Type B pancreatic cell (in vitro differentiated cells): ENCODE results near the gene CLCN1. TPM values are rescaled to one million over a fixed set of nuclear protein-coding genes. Genes with fewer than 3 reads are reported as not detected.
"Not testable (repeated sequence)": the region's sequence is repeated elsewhere in the genome, so short reads cannot be mapped to it uniquely, and the experiment has no call there.

Source experiments
- DNase-seq: peaks from one replicate; pipeline ENCODE4 v3.0.0; 2021; ENCODE audit warnings: mixed read lengths; ENCODE audit not compliant: unreplicated experiment; ENCODE audit errors: extremely low spot score
- H3K27ac Mint-ChIP-seq: 2 replicates; pipeline ENCODE4 v1.8.0; 2021; ENCODE audit warnings: mild to moderate bottlenecking, mixed read lengths
- H3K27me3 Mint-ChIP-seq: 2 replicates; pipeline ENCODE4 v1.8.0; 2021; ENCODE audit warnings: mixed read lengths
- H3K36me3 Mint-ChIP-seq: 2 replicates; pipeline ENCODE4 v1.8.0; 2021; ENCODE audit warnings: mixed read lengths
- H3K4me1 Mint-ChIP-seq: one replicate; pipeline ENCODE4 v1.8.0; 2021; ENCODE audit warnings: mixed read lengths; ENCODE audit not compliant: unreplicated experiment
- H3K4me3 Mint-ChIP-seq: 2 replicates; pipeline ENCODE4 v1.8.0; 2021; ENCODE audit warnings: mild to moderate bottlenecking, mixed read lengths
- H3K9me3 Mint-ChIP-seq: 2 replicates; pipeline ENCODE4 v1.8.0; 2021; ENCODE audit warnings: mixed read lengths
- CTCF ChIP-seq: fragments of 200-600 bp; sonication (generic); conservative IDR thresholded peaks from 2 replicates; pipeline ENCODE4 v1.5.0; 2021; ENCODE audit warnings: antibody characterized with exemption, mild to moderate bottlenecking
- total RNA-seq: library from RNA; stranded (reverse); gene quantifications from 2 replicates; pipeline ENCODE4 v1.2.1, GENCODE V29; 2021; ENCODE audit warnings: low replicate concordance

The CLCN1 gene
- total RNA-seq, 1 donor from 2014 or later: 0.22 TPM

DNA sequence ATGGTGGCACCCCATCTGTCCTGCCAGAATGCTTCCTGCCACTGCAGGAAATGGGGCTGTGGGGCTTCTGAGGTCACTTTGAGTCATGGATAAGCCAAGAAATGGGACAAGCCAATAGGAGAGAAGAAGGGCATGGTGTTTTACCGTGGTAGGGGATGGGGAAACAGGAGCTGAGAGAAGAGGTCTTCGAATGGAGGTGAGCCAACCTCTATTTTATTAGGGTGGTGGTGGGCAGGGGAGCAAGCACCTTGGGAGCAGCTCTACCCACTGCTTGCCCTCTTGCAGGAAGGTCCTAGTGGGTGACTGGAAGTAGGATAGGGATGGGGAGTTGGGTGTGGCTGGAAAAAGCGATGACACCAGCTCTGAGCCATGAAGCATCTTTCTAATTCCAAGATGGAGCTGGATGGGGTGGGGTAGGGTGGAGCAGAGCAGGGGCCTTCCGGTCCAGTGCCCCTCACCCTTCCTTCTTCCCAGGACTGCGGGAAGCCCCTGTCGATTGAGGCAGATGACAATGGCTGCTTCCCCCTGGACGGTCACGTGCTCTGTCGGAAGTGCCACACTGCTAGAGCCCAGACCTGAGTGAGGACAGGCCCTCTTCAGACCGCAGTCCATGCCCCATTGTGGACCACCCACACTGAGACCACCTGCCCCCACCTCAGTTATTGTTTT, 74.3 kb downstream of the CLCN1 start:
- no peak for DNase-seq
- no peak for TF ChIP-seq CTCF
- no peaks in the 10 kb centered on the region for H3K9me3 Mint-ChIP-seq
- peak overlapping the region; percentile 40 for H3K27ac Mint-ChIP-seq
- H3K27me3 Mint-ChIP-seq: no peaks in the 10 kb centered on the region
- no peak overlapping the region for H3K4me3 Mint-ChIP-seq
- peaks cover 7% of the 10 kb centered on the region for H3K36me3 Mint-ChIP-seq
- no peaks in the 10 kb centered on the region for H3K4me1 Mint-ChIP-seq

GRCh38 chr7:143390773-143391317, 74.9 kb downstream of the CLCN1 start:
- H3K27ac Mint-ChIP-seq: no peak overlapping the region
- TF ChIP-seq CTCF: no peak
- no peaks in the 10 kb centered on the region for H3K27me3 Mint-ChIP-seq
- no peak overlapping the region for H3K4me3 Mint-ChIP-seq
- no peak for DNase-seq
- no peaks in the 10 kb centered on the region for H3K9me3 Mint-ChIP-seq
- peaks cover 7% of the 10 kb centered on the region for H3K36me3 Mint-ChIP-seq
- no peaks in the 10 kb centered on the region for H3K4me1 Mint-ChIP-seq

- Mint-ChIP-seq H3K36me3 (peaks cover 7% of the 10 kb centered on the region), H3K4me3 (no peak overlapping the region), H3K27ac (no peak overlapping the region), H3K27me3 (no peaks in the 10 kb centered on the region), H3K4me1 (no peaks in the 10 kb centered on the region), H3K9me3 (no peaks in the 10 kb centered on the region)
- no peak for DNase-seq
- TF ChIP-seq CTCF: no peak
These were observed 75.8 kb downstream of the CLCN1 start for GRCh38 chr7:143391462-143392404.

- H3K4me1 Mint-ChIP-seq, H3K27me3 Mint-ChIP-seq, H3K27ac Mint-ChIP-seq, H3K4me3 Mint-ChIP-seq, DNase-seq, H3K36me3 Mint-ChIP-seq, H3K9me3 Mint-ChIP-seq: not testable (repeated sequence)
These were observed 76.5 kb downstream of the CLCN1 start for GRCh38 chr7:143392427-143392826.

DNA sequence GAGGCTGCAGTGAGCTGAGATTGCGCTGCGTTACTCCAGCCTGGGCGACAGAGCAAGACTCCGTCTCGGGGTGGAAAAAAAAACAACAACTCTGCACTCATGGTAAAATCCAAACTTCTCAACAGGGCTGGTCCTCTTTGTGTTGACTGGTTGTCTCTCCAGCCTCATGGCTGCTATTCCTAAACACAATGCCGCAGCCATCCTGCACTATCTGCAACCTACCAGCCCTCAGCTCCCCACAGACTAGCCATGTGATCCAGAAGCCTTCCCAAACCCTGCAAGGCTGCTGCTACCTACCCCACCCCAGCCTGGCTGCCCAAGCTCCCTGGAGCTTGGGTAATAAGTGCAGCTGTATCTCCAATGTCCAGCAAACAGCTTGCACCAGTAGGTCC, 77.0 kb downstream of the CLCN1 start:
- Mint-ChIP-seq H3K4me3 (no peak overlapping the region), H3K27ac (peak overlapping the region; percentile 36), H3K36me3 (peaks cover 12% of the 10 kb centered on the region), H3K27me3 (no peaks in the 10 kb centered on the region), H3K9me3 (no peaks in the 10 kb centered on the region), H3K4me1 (no peaks in the 10 kb centered on the region)
- no peak for TF ChIP-seq CTCF
- DNase-seq: no peak
